H1 (cell line): ENCODE results near the gene EBNA1BP2. TPM values are rescaled to one million over a fixed set of nuclear protein-coding genes. Genes with fewer than 3 reads are reported as not detected.

ENCODE experiments used
- CTCF ChIA-PET: fragments of 300-600 bp; sonication (Branson Sonifier 250); formaldehyde crosslinking; loops from one replicate; lab custom pipeline; 2021; ENCODE audit not compliant: partially characterized antibody; lab: Charles Lee
- POLR2A ChIA-PET: fragments of 300-600 bp; sonication (Branson Sonifier 250); formaldehyde crosslinking; loops from one replicate; lab custom pipeline; 2021; ENCODE audit warnings: inconsistent platforms; ENCODE audit not compliant: partially characterized antibody; lab: Charles Lee
- DNase-seq, 2 experiments: peaks; one replicate each; pipeline versions ENCODE4 v3.0.0 to v3.0.0-alpha.2; 2010 to 2022; ENCODE audit warnings: low spot score in 2 of 2, low read depth in 1 of 2, mixed read lengths in 1 of 2
- FAIRE-seq: peaks from 2 replicates; lab custom pipeline; 2011; peaks lifted over from hg19 to GRCh38; lab: Jason Lieb, UNC
- H2AFZ ChIP-seq: 2 replicates; pipeline ENCODE4 v1.8.1; 2012; ENCODE audit warnings: low read length, inconsistent platforms
- H2AK5ac ChIP-seq: 2 replicates; pipeline ENCODE4 v1.6.1; 2013; ENCODE audit warnings: low read depth, low read length
- H2BK120ac ChIP-seq: replicated peaks from 2 replicates; pipeline ENCODE3; 2013; ENCODE audit warnings: low read depth, low read length, inconsistent platforms
- H2BK12ac ChIP-seq: 2 replicates; pipeline ENCODE4 v1.6.1; 2013; ENCODE audit warnings: low read depth, low read length
- H2BK15ac ChIP-seq: 2 replicates; pipeline ENCODE4 v1.6.1; 2013; ENCODE audit warnings: low read length
- H2BK20ac ChIP-seq: 2 replicates; pipeline ENCODE4 v1.6.1; 2013; ENCODE audit warnings: low read length
- H2BK5ac ChIP-seq: 2 replicates; pipeline ENCODE4 v1.6.1; 2013; ENCODE audit warnings: low read depth, low read length
- H3K14ac ChIP-seq: 2 replicates; pipeline ENCODE4 v1.6.1; 2013; ENCODE audit warnings: inconsistent platforms; ENCODE audit not compliant: insufficient read length
- H3K18ac ChIP-seq: 2 replicates; pipeline ENCODE4 v1.6.1; 2013; ENCODE audit warnings: low read length; ENCODE audit errors: extremely low read depth
- H3K23ac ChIP-seq: 2 replicates; pipeline ENCODE4 v1.6.1; 2013; ENCODE audit warnings: inconsistent platforms; ENCODE audit not compliant: insufficient read length
- H3K23me2 ChIP-seq: 2 replicates; pipeline ENCODE4 v1.6.1; 2013; ENCODE audit warnings: low read depth, low read length
- H3K27ac ChIP-seq: 2 replicates; pipeline ENCODE4 v1.6.1; 2011; ENCODE audit warnings: low read depth, low read length, inconsistent platforms
- H3K27me3 ChIP-seq, 4 experiments: replicated peaks in 1 of 4; 1 replicate in 1 of 4; 2 replicates in 3 of 4; pipeline versions ENCODE4 v1.6.1 to v1.8.1; 2011 to 2013; ENCODE audit warnings: low read length in 3 of 4, mild to moderate bottlenecking in 3 of 4, inconsistent platforms in 2 of 4, mixed read lengths in 2 of 4, moderate library complexity in 1 of 4; ENCODE audit not compliant: control insufficient read depth in 3 of 4, insufficient read depth in 3 of 4; ENCODE audit errors: extremely low read depth in 1 of 4
- H3K36me3 ChIP-seq, 4 experiments: 2 replicates each; pipeline versions ENCODE4 v1.6.1 to v1.8.1; 2011 to 2013; ENCODE audit warnings: mild to moderate bottlenecking in 4 of 4, low read length in 3 of 4, moderate library complexity in 2 of 4, control low read depth in 1 of 4, inconsistent platforms in 1 of 4; ENCODE audit not compliant: insufficient read depth in 4 of 4, control insufficient read depth in 2 of 4
- H3K4ac ChIP-seq: replicated peaks from 2 replicates; pipeline ENCODE3; 2013; ENCODE audit warnings: low read length, low read depth, mixed read lengths, inconsistent platforms; ENCODE audit not compliant: insufficient read length
- H3K4me1 ChIP-seq, 4 experiments: replicated peaks in 1 of 4; 1 replicate in 1 of 4; 2 replicates in 3 of 4; pipeline versions ENCODE4 v1.6.1 to v1.8.1; 2011 to 2013; ENCODE audit warnings: low read length in 3 of 4, inconsistent platforms in 2 of 4, mixed read lengths in 1 of 4; ENCODE audit not compliant: insufficient read depth in 4 of 4, control insufficient read depth in 3 of 4
- H3K4me2 ChIP-seq, 2 experiments: 2 replicates each; pipeline versions ENCODE4 v1.6.1 to v1.8.1; 2011 to 2013; ENCODE audit warnings: low read depth in 2 of 2, low read length in 2 of 2, control low read depth in 1 of 2, inconsistent platforms in 1 of 2, mild to moderate bottlenecking in 1 of 2; ENCODE audit not compliant: insufficient read depth in 1 of 2
- H3K4me3 ChIP-seq, 4 experiments: fragments of 200-600, 300-600 bp in 1 of 4; sonication (generic), shearing (Covaris generic), sonication (Bioruptor Twin) in 1 of 4; 2 replicates each; pipeline versions ENCODE4 v1.5.1 to v1.8.1; 2011 to 2016; ENCODE audit warnings: low read length in 4 of 4, low read depth in 3 of 4, control low read depth in 2 of 4, inconsistent platforms in 2 of 4, mild to moderate bottlenecking in 2 of 4, mixed read lengths in 1 of 4, moderate library complexity in 1 of 4; ENCODE audit not compliant: insufficient read depth in 2 of 4; ENCODE audit errors: extremely low read depth in 1 of 4
- H3K56ac ChIP-seq: replicated peaks from 2 replicates; pipeline ENCODE3; 2013; ENCODE audit warnings: low read depth, mild to moderate bottlenecking, mixed read lengths, low read length, inconsistent platforms; ENCODE audit not compliant: insufficient read length
- H3K79me1 ChIP-seq: 2 replicates; pipeline ENCODE4 v1.6.1; 2013; ENCODE audit warnings: low read depth, low read length, control low read depth
- H3K79me2 ChIP-seq, 2 experiments: 2 replicates each; pipeline versions ENCODE4 v1.6.1 to v1.8.1; 2012 to 2013; ENCODE audit warnings: low read length in 2 of 2, mild to moderate bottlenecking in 2 of 2, inconsistent platforms in 1 of 2; ENCODE audit not compliant: insufficient read depth in 2 of 2, control insufficient read depth in 1 of 2
- H3K9ac ChIP-seq, 4 experiments: replicated peaks in 1 of 4; 1 replicate in 1 of 4; 2 replicates in 3 of 4; pipeline versions ENCODE4 v1.6.1 to v1.8.1; 2011 to 2013; ENCODE audit warnings: low read depth in 3 of 4, low read length in 3 of 4, control low read depth in 2 of 4, mild to moderate bottlenecking in 2 of 4, moderate library complexity in 2 of 4, inconsistent platforms in 1 of 4; ENCODE audit errors: extremely low read depth in 1 of 4
- H3K9me3 ChIP-seq, 2 experiments: 2 replicates each; pipeline versions ENCODE4 v1.6.1 to v1.8.1; 2012 to 2013; ENCODE audit warnings: mild to moderate bottlenecking in 2 of 2, moderate library complexity in 2 of 2, control low read depth in 1 of 2, inconsistent platforms in 1 of 2, low read depth in 1 of 2, low read length in 1 of 2, mixed read lengths in 1 of 2; ENCODE audit not compliant: insufficient read depth in 2 of 2
- H4K20me1 ChIP-seq, 2 experiments: replicated peaks in 1 of 2; 2 replicates each; pipeline versions ENCODE3 to v1.8.1; 2011 to 2013; ENCODE audit warnings: inconsistent platforms in 2 of 2, low read length in 2 of 2, mild to moderate bottlenecking in 1 of 2; ENCODE audit not compliant: insufficient read depth in 2 of 2, control insufficient read depth in 1 of 2
- H4K5ac ChIP-seq: 2 replicates; pipeline ENCODE4 v1.6.1; 2013; ENCODE audit warnings: low read length, low read depth, mixed read lengths, inconsistent platforms; ENCODE audit not compliant: insufficient read length
- H4K8ac ChIP-seq: 2 replicates; pipeline ENCODE4 v1.8.0; 2013; ENCODE audit warnings: mild to moderate bottlenecking, moderate library complexity, low read length, inconsistent platforms; ENCODE audit not compliant: insufficient read depth; ENCODE audit errors: extremely low read depth
- H4K91ac ChIP-seq: replicated peaks from 2 replicates; pipeline ENCODE3; 2013; ENCODE audit warnings: low read length, mixed read lengths, inconsistent platforms; ENCODE audit not compliant: insufficient read length
- BRCA1 ChIP-seq: IDR thresholded peaks from 2 replicates; pipeline ENCODE4 v1.6.1; 2012; ENCODE audit warnings: low read depth, low read length, improper control_type of control experiment
- EGR1 ChIP-seq: IDR thresholded peaks from 2 replicates; pipeline ENCODE4 v1.6.1; 2011; ENCODE audit warnings: low read depth, low read length, borderline replicate concordance
- EP300 ChIP-seq, 2 experiments: IDR thresholded peaks; 1 replicate in 1 of 2; 2 replicates in 1 of 2; pipeline ENCODE4 v1.6.1; 2011 to 2012; ENCODE audit warnings: low read depth in 2 of 2, low read length in 2 of 2, mild to moderate bottlenecking in 2 of 2, borderline replicate concordance in 1 of 2, inconsistent platforms in 1 of 2, moderate library complexity in 1 of 2
- POLR2AphosphoS5 ChIP-seq: IDR thresholded peaks from 2 replicates; pipeline ENCODE4 v1.6.1; 2011; ENCODE audit warnings: low read depth, low read length
- POU5F1 ChIP-seq: IDR thresholded peaks from 2 replicates; pipeline ENCODE4 v1.6.1; 2011; ENCODE audit warnings: low read depth, mild to moderate bottlenecking, low read length, moderate library complexity
- RXRA ChIP-seq: IDR thresholded peaks from 2 replicates; pipeline ENCODE4 v1.6.1; 2011; ENCODE audit warnings: low read depth, mild to moderate bottlenecking, low read length, moderate library complexity; ENCODE audit not compliant: insufficient read depth
- SP2 ChIP-seq: IDR thresholded peaks from 2 replicates; pipeline ENCODE4 v1.6.1; 2012; ENCODE audit warnings: mild to moderate bottlenecking, low read length, inconsistent platforms
- YY1 ChIP-seq: IDR thresholded peaks from 2 replicates; pipeline ENCODE4 v1.6.1; 2011; ENCODE audit warnings: low read depth, mild to moderate bottlenecking, low read length
- WGBS, 2 experiments: shearing (Covaris generic) in 1 of 2; methylation state at CpG; one replicate each; pipeline versions ENCODE4 v1.1.6 to v1.1.7; 2013 to 2015; ENCODE audit warnings: low lambda C conversion rate in 2 of 2, mixed read lengths in 2 of 2, inconsistent platforms in 1 of 2, low coverage in 1 of 2, missing lambda C conversion rate in 1 of 2; ENCODE audit not compliant: insufficient replicate concordance in 2 of 2, insufficient coverage in 1 of 2, insufficient read length in 1 of 2; ENCODE audit errors: extremely low coverage in 1 of 2, missing lambda C conversion rate in 1 of 2; 5-methylcytosine and 5-hydroxymethylcytosine counted together
- polyA plus RNA-seq, 7 experiments: library from polyadenylated mRNA; depleted of rRNA in 3 of 7; stranded (reverse) in 5 of 7; unstranded in 2 of 7; fragments of >200 nt in 5 of 7; fragments of 200-250 nt in 2 of 7; gene quantifications; 1 replicate in 5 of 7; 2 replicates in 1 of 7; 4 replicates in 1 of 7; pipeline versions ENCODE4 v1.2.1 to v1.2.3, GENCODE V29; 2011 to 2013; ENCODE audit warnings: missing spikeins in 2 of 7, mixed read lengths in 2 of 7
- total RNA-seq: library from RNA; stranded (reverse); fragmentation: NEBNext Ultra II Directional; extraction: Animal tissue kit (Norgen Biotek cat#: 25700); gene quantifications from 2 replicates; pipeline ENCODE4 v1.2.1, GENCODE V29; 2021

Gene EBNA1BP2
- total and polyA plus RNA-seq, 2 of the 8 experiments (the other 6 are each of a cell fraction or from before 2014, with no cell fraction given), result 31.0 to 104 TPM

DNA sequence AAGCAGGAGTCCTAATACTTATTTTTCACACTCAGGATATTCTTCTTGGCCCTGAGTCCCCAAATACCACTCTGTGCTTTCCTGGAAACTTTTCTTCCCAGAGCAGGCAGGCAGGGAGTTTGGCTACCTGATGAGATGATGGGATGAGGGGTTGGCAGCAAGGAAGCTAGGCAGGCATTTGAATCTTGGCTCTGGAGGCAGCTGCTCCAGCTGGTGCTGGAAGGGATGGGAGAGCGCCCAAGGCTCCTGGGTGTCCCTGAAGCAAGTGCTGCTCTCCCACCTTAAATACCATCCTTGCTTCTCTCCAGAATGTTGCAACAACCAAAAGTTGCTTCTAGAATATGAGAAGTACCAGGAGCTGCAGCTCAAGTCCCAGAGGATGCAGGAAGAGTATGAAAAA lies 49.7 kb upstream of the EBNA1BP2 start:
- no peak overlapping the region for H4K5ac ChIP-seq
- no peak overlapping the region for H2AK5ac ChIP-seq
- no peaks in the 10 kb centered on the region for H3K36me3 ChIP-seq
- no peak overlapping the region for H3K23ac ChIP-seq
- WGBS, 2 experiments, result 100% methylated on average over 1 of the region's 1 CpG; no CpG with 5 or more reads in 1 of the 2 experiments
- H3K4me2 ChIP-seq, result no peak overlapping the region
- no peaks in the 10 kb centered on the region for H4K20me1 ChIP-seq
- no peak overlapping the region for H3K56ac ChIP-seq
- H3K14ac ChIP-seq, result no peak overlapping the region
- H4K91ac ChIP-seq, result no peak overlapping the region
- H3K79me1 ChIP-seq, result no peaks in the 10 kb centered on the region
- no peaks in the 10 kb centered on the region for H3K79me2 ChIP-seq
- no peaks in the 10 kb centered on the region for H3K9me3 ChIP-seq
- H2BK12ac ChIP-seq, result no peak overlapping the region
- H3K9ac ChIP-seq, result no peak overlapping the region
- DNase-seq (no peak), FAIRE-seq (no peak)
- POLR2A ChIA-PET, result no interaction called here
- H3K27ac ChIP-seq, result no peak overlapping the region
- no peak for TF ChIP-seq RXRA
- no peak for TF ChIP-seq BRCA1
- TF ChIP-seq POLR2AphosphoS5, result no peak
- no peak for TF ChIP-seq YY1
- no peak for TF ChIP-seq POU5F1
- no peak for TF ChIP-seq EP300 (IDR thresholded peaks at IDR 0.05; ENCODE audit: borderline replicate concordance in 1 of 2, low read depth in 2 of 2, low read length in 2 of 2)
- no peak for TF ChIP-seq EGR1
- no peak for TF ChIP-seq SP2
- H4K8ac ChIP-seq, result no peak overlapping the region
- H3K4ac ChIP-seq, result no peak overlapping the region
- no peak overlapping the region for H2BK15ac ChIP-seq
- H3K4me1 ChIP-seq, result no peaks in the 10 kb centered on the region
- H3K4me3 ChIP-seq, result no peak overlapping the region
- no peak overlapping the region for H2BK120ac ChIP-seq
- H3K23me2 ChIP-seq, result no peaks in the 10 kb centered on the region
- H2BK5ac ChIP-seq, result no peak overlapping the region
- CTCF ChIA-PET, result interaction anchor here (1.4 kb wide), 1 partner anchor 78 kb away, joined by 4 read pairs; no protein-coding TSS in a partner anchor
- H2AFZ ChIP-seq, result no peak overlapping the region
- no peaks in the 10 kb centered on the region; a peak in 1 of 7 replicates for H3K27me3 ChIP-seq
- no peak overlapping the region for H2BK20ac ChIP-seq
- H3K18ac ChIP-seq, result no peak overlapping the region
